AG09309 (cell line): ENCODE data around the gene ADAMTS15.

ENCODE experiments used
- DNase-seq: peaks from one replicate; pipeline ENCODE4 v3.0.0-alpha.2; 2010; ENCODE audit warnings: low read depth
- H3K4me3 ChIP-seq: 2 replicates; pipeline ENCODE4 v1.5.1; 2011; ENCODE audit warnings: mild to moderate bottlenecking, low read depth, low read length, moderate library complexity; ENCODE audit not compliant: control insufficient read depth
- TF ChIP-seq, protein P1 (sequence below): IDR thresholded peaks from 2 replicates; pipeline ENCODE4 v1.5.1; 2011; ENCODE audit warnings: mild to moderate bottlenecking, low read depth, low read length, inconsistent platforms; ENCODE audit not compliant: insufficient read depth, control insufficient read depth; ENCODE audit errors: missing control alignments

Gene ADAMTS15

DNA sequence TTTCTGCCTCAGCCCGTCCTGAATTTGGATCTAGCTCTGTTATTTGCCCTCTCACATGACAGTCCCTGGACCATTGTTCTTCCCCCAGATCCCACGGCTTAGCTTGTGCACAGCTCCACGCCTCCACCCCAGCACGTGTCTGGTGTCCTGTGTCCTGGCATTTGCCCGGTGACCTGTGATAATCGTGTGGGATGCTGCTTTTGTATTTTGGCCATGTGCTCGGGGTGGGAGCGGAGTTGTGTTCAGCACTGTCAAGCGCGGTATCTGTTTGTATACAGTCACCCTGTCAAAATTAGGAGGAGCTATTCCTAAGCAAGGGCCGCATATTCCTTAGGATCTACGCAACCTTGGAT is 31.9 kb upstream of the ADAMTS15 start:
- TF ChIP-seq, protein P1, sequence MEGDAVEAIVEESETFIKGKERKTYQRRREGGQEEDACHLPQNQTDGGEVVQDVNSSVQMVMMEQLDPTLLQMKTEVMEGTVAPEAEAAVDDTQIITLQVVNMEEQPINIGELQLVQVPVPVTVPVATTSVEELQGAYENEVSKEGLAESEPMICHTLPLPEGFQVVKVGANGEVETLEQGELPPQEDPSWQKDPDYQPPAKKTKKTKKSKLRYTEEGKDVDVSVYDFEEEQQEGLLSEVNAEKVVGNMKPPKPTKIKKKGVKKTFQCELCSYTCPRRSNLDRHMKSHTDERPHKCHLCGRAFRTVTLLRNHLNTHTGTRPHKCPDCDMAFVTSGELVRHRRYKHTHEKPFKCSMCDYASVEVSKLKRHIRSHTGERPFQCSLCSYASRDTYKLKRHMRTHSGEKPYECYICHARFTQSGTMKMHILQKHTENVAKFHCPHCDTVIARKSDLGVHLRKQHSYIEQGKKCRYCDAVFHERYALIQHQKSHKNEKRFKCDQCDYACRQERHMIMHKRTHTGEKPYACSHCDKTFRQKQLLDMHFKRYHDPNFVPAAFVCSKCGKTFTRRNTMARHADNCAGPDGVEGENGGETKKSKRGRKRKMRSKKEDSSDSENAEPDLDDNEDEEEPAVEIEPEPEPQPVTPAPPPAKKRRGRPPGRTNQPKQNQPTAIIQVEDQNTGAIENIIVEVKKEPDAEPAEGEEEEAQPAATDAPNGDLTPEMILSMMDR: no peak
- no peak overlapping the region for H3K4me3 ChIP-seq
- DNase-seq: no peak

DNA sequence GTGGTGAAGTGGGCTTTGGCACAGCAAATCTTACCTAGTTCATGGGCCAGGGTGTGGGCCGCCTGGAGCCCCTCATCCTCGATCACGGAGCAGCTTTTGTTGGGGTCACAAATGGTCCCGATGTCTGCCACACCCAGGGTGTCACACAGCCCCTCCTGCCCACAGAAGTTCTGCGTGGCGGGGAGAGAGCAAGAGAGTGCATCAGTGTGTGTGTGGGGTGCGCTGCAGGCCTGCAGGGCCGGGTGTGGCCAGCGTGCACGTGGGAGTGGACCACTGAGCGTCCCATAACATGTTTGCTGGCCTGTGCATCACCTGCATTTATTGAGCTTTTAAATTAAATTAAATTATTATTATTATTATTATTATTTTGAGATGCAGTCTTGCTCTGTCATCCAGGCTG is 31.5 kb upstream of the ADAMTS15 start:
- DNase-seq: no peak
- no peak overlapping the region for H3K4me3 ChIP-seq
- TF ChIP-seq, protein P1: no peak

DNA sequence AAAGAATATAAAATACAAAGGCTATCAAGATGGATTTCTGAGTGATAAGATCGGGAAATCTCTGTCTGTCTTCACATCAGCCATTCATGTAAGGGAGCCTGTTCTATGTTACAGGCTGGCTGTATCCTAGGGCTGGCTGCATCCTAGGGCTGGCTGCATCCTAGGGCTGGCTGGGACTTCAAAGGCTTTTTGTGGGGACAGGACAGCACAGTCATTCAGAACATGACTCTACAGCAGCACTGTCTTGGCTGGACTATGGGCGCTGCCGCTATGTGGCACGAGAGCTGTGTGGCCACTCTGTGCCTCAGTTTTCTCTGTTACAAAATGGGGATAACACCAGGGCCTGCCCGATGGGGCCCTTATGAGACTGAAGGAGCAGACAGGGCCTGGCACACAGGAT is 30.2 kb upstream of the ADAMTS15 start:
- no peak overlapping the region for H3K4me3 ChIP-seq
- TF ChIP-seq, protein P1: no peak
- DNase-seq: no peak

DNA sequence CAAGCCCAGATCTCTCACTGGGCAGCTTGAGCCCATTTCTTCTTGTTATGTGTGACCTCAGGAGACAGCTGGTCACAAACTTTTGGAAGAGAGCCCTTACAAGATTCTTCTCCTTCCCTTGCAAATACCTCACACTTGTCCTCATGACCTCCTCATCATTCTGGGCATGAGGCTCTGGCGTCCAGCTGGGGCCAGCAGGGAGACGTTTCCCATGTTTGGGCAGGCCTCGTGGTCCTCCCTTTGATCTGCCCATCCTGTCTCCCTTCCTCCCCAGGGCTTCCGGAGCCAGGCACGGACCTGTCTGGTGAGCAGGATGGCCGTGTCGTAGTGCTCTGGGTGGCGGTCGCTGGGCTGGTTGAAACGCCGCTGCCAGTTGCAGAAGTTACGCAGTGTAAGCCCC is 29.7 kb upstream of the ADAMTS15 start:
- TF ChIP-seq, protein P1: no peak
- DNase-seq: no peak

DNA sequence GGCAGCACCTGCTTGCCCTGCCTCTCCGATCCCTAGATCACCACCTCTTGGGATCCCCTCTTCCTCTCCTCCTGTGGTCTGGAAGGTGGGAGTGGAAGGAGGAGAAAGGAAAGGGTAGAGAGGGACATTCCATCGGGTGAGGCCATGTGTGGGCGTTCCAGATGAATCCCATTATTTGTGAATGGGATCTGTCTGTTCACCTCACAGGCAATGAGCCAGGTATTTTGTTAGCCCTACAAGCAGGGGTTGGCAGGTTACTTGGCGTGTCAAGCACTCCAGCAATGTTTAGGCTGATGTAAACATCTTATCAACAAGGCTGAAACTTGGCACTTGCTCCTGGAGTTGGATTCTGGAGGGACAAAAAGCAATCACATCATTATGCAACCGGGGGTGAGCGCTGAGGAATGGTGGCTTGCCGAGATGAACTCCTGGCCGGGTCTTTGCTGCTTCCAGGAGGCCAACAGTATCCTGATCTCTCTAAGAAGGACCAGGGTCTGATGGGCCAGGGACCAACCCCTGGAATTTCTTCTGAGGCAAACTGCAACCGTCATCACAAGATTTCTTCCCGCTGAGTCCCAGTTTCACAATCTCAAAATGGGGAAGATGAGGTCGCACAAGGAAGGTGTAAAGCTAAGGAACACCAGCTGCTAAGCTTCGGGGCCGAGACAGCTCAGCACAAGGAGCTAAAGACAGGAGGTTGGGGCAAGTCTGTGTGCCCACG is 27.8 kb upstream of the ADAMTS15 start:
- no peak overlapping the region for H3K4me3 ChIP-seq
- TF ChIP-seq, protein P1: no peak
- no peak for DNase-seq

More for the DNA sequence above, 29.7 kb upstream of the ADAMTS15 start:
- no peak overlapping the region for H3K4me3 ChIP-seq

DNA sequence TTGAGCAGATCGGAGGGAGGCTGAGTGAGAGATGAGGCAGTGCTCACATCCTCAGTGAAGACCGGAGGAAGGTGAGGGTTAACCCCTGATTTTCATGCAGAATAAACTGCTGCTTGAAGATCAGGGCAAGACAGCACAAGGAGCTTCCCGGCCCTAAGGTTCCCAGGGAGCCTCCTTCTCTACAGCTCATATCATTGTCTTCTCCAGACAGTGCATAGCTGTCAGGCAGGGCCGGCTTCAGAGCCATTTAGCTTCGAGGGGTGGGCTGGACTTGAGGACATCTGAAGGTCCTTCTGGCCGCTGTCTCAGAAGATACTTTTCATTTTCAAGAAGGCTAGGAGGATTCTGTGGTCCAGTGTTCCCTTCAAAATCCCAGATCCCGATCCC is 27.3 kb upstream of the ADAMTS15 start:
- TF ChIP-seq, protein P1: no peak
- DNase-seq: no peak

More for the DNA sequence above, 27.3 kb upstream of the ADAMTS15 start:
- H3K4me3 ChIP-seq: no peak overlapping the region
